Measurements from ENCODE around the gene MRPS18A. TPM values are rescaled to one million over a fixed set of nuclear protein-coding genes. Genes with fewer than 3 reads are reported as not detected.

MRPS18A gene
- total and polyA plus RNA-seq, 9 of the 15 experiments (the other 6 are each of a cell fraction or from before 2014, with no cell fraction given) = 87.5 to 243 (median 125) TPM

- TF ChIP-seq ZNF395 (CRISPR knock-in tag; IDR thresholded peaks at IDR 0.05) (peak; percentile 71; the same call in 1 of the 2 replicates), POLR3A (IDR thresholded peaks at IDR 0.05; ENCODE audit: borderline replicate concordance, extremely low read depth, insufficient read depth, insufficient read length) (no peak), HMBOX1 (IDR thresholded peaks at IDR 0.05) (peak; percentile 79), U2AF1 (optimal IDR thresholded peaks at IDR 0.05; ENCODE audit: low read depth, low read length) (no peak), E2F1 (CRISPR knock-in tag; IDR thresholded peaks at IDR 0.05) (no peak), ZBTB8A (IDR thresholded peaks at IDR 0.05; ENCODE audit: partially characterized antibody) (no peak), ESRRA (IDR thresholded peaks at IDR 0.05; ENCODE audit: borderline replicate concordance, low read depth) (peak; percentile 91), ZNF347 (CRISPR knock-in tag; IDR thresholded peaks at IDR 0.05; ENCODE audit: low read depth) (no peak), SMAD3 (CRISPR knock-in tag; conservative IDR thresholded peaks at IDR 0.05) (peak; percentile 62; the same call in 1 of the 2 replicates), EGR1 (conservative IDR thresholded peaks at IDR 0.05) (peak; percentile 52), PRPF4 (IDR thresholded peaks at IDR 0.05; ENCODE audit: insufficient read depth, low read depth, low read length, poor library complexity, severe bottlenecking) (no peak), ZEB2 (IDR thresholded peaks at IDR 0.05) (peak; percentile 51; the same call in 1 of the 2 replicates), ZNF354B (CRISPR knock-in tag; IDR thresholded peaks at IDR 0.05) (no peak), ARID4B (CRISPR knock-in tag; IDR thresholded peaks at IDR 0.05) (peak; percentile 69), ZFP91 (CRISPR knock-in tag; IDR thresholded peaks at IDR 0.05) (no peak), ETS2 (tag; IDR thresholded peaks at IDR 0.05; ENCODE audit: borderline replicate concordance, poor library complexity, severe bottlenecking) (no peak), L3MBTL2 (IDR thresholded peaks at IDR 0.05) (peak; percentile 55; the same call in 1 of the 2 replicates)
These were observed 26.9 kb upstream of the MRPS18A start (continued) for GRCh38 chr6:43714311-43715055.
